T-helper 1 cell (primary cell): ENCODE results near the gene PADI6.
"Not testable (repeated sequence)": the region's sequence is repeated elsewhere in the genome, so short reads cannot be mapped to it uniquely, and the experiment has no call there.

ENCODE experiments used
- DNase-seq, 5 donors: peaks; one replicate each; pipeline ENCODE4 v3.0.0-alpha.2; 2012 to 2020
- total RNA-seq, 4 donors: gene quantifications; one replicate each; lab custom pipeline; 2026; lab: John Stamatoyannopoulos, UW

Gene PADI6
- 0 reads per million in 4 donors for total RNA-seq

DNA sequence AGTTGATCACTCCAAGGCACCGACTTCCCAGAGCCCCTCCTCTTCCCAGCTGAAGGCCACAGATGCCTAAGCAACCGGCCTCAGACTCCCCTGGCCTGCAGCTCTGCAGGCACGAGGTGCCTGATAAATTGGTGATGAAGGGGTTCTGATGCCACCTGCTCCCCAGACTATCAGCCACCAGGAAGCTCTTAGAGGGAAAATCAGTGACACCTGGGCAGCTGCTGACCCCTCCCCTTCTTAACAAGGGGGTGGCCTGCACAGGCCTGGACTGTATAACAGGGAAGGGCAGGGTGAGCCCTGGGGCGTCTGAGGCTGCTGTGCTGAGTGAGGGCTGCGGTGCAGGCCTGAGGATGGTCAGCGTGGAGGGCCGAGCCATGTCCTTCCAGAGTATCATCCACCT is at the start of gene PADI6:
TSS of gene PADI6 (plus strand) at position 301 of the 400 bp plus-strand sequence. CDS start at position 351, 50 bp downstream.
- no peak for DNase-seq

DNA sequence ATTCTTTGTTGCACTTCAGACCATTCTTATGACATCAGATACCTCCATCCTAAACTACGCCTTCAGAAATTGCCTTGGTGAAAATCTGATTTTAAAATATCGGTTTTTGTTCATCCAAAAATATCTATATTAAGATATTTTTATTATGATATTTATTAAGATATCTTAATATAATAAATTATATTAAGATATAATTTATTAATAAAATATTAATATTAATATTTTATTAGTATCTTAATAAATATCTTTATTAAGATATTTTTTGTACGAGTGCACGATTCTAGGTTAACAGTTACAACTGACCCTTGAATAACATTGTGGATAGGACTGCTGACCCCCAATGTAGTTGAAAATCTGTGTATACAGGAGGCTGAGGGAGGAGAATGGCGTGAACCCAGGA is 43.1 kb upstream of the PADI6 start:
- no peak for DNase-seq

DNA sequence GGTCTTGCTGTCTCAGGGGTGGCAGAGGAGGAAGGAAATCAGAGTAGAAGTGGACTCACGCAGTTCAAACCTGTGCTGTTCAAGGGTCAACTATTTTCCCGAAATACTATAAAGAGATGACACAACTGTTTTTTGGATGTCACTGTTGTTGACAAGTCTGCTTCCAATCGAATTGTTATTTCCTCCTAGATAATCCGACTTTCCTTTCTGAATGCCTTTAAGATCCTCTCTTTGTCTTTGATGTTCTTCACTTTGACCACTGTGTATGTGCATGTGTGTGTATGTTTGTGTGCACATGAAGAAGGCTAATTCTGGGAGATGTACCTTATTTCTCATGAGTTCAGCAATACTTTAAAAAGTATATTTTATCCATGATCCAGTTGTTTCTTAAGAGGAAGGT is 42.4 kb upstream of the PADI6 start:
- no peak for DNase-seq

DNA sequence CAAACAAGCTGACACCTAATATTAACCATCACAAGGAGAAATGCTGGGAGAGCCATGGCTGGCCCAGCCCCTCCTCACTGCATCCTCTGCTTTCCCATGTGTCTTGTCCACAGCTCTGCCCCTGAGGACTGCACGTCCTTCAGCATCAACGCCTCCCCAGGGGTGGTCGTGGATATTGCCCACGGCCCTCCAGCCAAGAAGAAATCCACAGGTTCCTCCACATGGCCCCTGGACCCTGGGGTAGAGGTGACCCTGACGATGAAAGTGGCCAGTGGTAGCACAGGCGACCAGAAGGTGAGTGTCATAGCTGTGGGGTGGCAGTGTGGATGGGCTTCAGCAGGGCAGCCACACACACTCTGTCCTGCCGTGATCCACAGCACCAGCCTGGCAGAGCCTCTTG is 41.1 kb upstream of the PADI6 start:
- DNase-seq: no peak

DNA sequence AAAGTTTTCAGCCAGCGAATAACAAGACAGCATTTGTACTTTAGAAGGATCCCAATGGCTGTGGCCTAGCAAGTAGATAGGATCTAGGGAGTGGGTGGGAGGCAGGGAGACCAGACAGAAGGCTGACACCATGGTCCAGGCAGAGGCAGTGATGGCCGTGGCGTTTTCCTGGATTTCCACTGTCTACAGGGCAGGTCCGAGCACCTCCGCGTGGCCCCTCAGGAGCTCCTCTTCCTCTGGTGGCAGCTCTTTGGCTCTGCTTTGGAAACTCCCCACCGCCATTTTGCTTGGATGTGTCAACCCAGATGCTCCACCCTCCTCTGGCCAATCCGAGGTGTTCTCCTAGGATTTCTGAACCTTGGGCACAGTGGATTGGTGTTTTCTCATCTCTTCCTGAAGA is 38.9 kb upstream of the PADI6 start:
- DNase-seq: no peak

DNA sequence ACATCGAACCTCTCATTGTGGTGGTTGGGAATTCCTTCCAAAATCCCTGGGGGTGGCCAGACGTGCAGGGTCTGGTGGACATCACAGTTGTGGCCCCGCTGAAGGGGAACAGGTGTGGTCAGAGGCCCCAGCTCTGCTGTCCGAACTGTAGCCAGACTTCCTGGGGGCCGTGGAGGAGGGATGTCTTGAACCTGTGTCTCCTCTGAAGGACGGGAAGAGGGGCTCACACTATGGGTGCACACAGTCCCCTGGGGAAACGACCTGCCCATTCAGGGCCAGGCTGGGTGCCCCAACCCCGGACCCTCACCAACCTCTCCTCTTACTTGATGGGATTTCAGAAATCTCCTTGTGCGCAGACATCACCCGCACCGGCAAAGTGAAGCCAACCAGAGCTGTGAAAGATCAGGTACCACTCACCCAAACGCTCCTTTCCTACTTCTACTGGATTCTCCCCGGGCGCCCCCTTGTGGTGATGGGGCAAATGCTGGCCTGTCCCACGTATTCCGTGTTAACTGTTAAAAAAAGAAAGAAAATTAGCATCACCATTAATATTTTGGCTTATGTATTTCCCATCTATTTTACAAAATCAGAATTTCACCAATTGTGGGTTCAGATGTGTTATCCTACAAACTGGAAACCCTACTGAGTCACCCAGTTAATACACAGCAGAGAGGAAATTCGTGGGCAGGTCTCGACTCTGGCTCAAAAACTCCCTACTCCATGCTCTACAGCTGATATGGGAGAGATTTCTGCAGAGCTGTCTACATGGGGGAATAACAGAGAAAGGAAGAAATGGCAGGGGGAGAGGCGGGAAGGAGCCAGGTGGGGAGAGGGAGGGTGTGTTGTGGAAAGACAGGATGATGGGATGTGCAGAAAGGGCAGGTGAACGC is 35.9 kb upstream of the PADI6 start:
- peak in 4 of 5 donors; percentile 24 to 50 (median 32) for DNase-seq

DNA sequence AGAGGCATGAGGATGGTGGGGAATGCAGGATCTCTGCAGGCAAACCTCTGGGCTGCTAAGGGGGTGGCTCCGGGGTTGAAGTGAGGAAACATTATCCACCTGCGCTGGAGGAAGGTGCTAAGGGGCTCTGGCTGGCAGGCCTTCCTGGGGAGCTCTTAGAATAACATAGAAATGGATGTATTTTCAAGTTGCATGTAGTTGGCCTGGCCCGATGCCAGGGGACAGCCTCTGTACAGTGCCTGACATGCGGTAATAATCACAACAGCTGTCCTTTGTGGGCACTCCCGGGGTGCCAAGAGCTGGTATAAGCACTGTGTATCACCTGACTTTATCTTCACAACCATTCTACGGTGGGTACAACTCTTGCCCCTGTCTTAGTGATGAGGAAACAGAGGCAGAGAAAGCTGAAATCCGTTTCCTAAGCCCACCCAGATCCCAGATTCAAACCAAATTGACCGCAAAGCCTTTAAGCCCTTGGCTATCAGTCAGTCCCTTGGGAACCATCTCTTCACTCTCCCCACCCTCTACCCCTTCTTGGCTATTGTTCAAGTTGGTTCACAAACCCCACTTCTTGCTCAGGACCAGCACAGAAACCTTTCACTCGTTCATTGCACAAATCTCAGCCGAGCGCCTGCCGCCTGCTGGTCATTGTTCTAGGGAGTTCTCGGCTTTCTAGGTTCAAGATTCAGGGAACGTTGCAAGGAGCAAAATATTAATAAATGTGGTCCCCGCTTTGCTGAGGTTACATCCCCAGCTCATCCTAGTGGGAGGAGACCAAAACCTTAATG is 33.1 kb upstream of the PADI6 start:
- DNase-seq: no peak

DNA sequence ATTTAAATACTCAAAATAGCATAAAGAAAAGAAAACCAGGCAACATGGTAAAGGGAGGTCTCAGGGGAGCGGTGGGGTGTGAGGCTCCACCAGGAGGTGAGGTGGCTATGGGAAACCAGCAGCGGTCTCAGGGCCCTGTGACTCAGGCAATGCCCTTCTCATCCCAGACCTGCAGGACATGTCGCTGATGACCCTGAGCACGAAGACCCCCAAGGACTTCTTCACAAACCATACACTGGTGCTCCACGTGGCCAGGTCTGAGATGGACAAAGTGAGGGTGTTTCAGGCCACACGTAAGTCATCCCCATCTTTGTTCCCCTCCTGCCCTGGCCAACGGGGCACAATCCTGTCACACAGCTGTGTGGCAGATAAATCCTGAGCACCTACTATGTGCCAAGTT is 32.5 kb upstream of the PADI6 start:
- no peak for DNase-seq

DNA sequence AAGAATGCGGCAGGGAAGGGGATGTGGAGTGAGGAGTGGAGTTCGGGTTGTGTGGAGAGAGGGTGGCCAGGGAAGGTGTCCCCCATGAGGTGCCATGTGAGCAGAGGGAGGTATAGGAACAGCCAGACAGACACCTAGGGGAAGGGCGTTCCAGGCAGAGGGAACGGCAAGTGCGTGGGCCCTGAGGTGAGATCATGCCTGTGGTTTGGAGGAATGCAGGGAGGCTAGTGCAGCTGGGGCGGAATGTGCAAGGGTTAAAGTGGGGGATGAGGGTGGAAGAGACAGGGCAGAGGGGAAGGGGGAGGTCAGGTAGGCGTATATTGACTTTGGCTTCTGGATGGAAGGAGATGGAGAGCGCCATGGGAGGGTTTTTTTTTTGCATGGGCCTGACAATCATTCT is 31.6 kb upstream of the PADI6 start:
- no peak for DNase-seq

DNA sequence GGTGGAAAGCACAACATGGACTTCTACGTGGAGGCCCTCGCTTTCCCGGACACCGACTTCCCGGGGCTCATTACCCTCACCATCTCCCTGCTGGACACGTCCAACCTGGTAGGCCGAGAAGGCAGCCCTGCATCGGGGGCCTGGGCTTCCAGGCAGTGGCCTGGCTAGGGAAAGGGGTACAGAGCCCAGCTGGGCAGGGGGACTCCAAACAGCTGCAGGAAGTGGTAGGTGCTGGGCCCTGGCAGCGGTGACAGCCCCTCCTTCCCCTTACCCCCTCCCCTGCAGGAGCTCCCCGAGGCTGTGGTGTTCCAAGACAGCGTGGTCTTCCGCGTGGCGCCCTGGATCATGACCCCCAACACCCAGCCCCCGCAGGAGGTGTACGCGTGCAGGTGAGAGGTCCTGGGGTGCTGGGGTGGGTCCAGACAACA is 30.0 kb upstream of the PADI6 start:
- DNase-seq: no peak

DNA sequence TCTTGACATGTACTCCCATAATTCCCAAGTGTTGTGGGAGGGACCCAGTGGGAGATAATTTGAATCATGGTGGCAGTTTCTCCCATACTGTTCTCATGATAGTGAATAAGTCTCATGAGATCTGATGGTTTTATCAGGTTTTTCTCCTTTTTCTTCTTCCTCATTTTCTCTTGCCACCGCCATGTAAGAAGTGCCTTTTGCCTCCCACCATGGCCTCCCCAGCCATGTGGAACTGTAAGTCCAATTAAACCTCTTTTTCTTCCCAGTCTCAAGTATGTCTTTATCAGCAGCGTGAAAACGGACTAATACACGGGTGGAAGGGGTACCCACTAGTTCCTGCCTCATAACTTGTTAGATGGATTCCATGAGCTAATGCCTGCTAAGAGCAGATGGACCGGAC is 26.5 kb upstream of the PADI6 start:
- not testable (repeated sequence) for DNase-seq

DNA sequence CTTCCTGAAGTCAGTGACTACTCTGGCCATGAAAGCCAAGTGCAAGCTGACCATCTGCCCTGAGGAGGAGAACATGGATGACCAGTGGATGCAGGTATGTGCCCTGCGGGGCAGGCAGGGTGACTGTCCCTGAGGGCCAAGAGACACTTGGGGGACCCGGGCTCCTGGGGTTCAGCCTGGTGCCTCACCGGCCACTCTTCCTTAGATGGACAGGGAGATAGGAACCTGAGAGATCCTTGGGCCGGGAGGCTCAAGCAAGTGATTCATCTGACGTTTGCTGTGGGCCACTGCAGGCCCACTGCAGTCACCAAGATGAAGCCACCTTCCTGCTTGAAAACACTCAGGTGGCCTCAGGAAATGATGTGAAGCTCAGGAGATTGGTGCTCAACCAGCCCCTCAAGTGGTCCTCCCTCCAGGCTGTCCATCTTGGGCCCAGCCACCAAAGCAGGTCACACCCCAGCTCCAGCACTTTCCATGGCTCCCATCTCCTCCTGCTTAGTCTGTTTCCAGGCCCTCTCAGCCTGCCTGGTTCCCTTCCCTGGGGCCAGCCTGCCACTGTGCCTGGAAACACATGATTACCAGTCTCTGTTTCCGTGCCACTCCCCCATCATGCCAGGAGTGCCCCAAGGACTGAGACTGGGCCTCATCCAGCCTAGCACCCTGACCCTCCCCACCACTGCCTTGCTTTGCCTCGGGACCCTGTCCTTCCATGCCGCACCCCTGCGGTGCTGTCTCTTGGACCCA is 25.8 kb upstream of the PADI6 start:
- DNase-seq: no peak

DNA sequence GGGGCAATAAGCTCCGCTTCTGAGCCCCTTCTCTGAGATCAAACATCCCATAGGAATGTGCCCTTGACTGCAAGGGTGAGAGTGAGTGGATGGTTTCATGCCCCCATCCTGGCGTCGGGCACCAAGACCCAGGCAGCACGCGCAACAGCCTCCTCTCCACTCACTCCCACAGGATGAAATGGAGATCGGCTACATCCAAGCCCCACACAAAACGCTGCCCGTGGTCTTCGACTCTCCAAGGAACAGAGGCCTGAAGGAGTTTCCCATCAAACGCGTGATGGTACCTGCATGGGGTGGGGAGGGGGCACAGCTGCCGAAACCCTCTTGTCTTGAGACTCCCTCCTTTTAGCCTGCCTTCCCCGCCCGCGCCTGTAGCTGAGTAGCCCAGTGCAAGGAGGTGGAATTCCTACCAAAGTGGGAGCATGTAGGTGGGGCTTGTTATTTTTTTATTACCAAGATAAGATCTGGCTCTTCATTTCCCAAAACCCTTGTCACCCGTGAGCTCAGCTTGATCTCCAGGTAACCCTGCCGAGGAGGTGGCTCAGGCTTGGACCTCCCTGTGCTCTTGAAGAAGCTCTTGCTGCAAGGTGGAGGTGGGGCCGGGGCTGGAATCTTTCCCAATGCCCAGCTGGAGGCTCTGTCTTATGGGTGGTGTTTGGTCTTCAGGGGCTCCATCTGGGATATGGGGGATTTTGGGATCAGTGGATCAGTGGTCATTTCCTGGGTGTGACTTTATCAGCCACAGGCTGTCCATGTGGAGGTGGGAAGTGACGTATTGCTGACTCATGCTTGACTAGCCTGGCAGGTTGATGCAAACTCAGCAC is 24.0 kb upstream of the PADI6 start:
- DNase-seq: no peak

DNA sequence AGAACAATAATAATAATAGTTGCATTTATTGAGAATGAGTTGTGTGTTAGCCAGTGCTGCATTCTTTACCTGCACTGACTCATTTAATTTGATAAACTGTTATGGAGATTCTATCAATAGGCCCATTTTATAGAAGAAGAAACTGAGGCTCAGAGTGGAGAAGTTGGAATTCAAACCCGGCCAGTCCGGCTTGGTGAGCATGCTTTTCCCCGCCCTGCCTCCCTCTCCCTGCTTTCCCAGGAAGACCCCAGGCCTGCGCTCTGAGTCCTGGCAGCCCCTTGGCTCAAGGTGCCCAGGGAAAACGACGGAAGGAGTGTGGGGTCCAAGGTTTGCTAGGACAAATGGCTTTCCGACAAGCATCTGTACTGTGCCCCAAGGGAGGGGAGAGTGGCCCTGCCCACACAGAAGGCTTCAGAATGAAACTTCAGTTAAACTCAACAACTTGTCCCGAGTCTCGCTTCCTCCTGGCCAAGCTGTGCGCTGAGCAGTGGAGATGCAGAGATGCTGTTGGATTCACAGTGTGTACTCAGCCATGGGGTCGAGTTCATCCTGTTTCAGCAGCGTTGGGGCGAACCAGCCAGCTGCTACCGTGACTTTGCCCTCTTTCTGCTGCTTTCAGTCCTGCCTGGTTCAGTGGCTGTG is 23.3 kb upstream of the PADI6 start:
- no peak for DNase-seq

DNA sequence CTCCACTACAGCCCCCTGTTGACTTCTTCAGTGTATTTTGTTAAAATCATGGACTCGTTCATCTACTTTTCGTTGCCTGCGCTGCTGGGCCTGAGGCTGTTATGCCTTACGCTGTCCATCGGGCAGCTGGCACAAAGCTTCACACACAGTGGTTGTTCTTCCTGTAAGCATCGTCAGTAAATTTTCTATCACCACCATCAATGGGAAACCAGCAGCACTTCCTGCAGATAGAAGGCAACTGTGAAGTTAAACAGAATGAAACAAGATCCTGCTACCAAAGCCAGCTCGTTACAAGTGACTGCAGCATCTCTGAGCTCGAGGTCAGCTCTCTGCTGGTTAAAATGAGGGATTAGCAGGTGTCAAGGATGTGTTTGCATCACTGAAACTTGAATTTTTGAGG is 21.9 kb upstream of the PADI6 start:
- DNase-seq: no peak

DNA sequence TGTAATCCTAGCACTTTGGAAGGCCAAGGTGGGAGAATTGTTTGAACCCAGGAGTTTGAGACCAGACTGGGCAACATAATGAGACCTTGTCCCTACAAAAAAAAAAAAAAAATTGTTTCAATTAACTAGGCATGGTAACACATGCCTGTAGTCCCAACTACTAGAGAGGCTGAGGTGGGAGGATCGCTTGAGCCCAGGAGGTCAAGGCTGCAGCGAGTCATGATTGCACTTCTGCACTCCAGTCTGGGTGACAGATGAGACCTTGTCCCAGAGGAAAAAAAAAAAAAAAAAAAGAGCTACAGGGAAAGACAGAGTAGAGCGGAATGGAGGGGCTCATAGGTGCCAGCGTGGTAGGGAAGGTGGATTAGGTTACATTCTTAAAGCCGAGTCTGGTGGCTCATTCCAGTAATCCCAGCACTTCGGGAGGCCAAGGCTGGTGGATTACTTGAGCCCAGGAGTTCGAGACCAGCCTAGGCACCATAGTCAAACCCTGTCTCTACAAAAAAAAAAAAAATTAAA is 21.0 kb upstream of the PADI6 start:
- no peak for DNase-seq

DNA sequence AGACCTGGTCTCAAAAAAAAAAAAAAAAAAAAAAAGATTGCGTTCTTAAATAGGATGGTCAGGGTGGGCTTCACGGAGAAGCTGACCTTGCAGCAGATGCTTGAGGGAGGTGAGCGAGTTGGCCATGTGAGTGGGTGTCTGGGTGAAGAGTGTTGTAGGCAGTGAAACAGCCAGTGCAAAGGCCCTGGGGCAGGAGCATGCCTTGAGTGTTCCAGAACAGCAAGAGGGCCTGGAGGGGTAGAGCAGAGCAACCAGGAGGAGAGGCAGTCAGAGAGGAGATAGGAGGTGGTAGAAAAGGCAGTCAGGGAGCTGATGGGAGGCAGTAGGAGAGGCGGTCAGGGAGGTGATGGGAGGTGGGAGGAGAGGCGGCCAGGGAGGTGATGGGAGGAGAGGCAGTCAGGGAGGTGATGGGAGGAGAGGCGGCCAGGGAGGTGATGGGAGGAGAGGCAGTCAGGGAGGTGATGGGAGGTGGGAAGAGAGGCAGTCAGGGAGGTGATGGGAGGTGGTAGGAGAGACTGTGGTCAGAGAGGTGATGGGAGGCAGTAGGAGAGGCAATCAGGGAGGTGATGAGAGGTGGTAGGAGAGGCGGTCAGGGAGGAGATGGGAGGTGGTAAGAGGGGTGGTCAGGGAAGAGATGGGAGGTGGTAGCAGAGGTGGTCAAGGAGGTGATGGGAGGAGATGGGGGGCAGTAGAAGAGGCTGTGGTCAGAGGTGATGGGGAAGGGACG is 20.2 kb upstream of the PADI6 start:
- DNase-seq: no peak

DNA sequence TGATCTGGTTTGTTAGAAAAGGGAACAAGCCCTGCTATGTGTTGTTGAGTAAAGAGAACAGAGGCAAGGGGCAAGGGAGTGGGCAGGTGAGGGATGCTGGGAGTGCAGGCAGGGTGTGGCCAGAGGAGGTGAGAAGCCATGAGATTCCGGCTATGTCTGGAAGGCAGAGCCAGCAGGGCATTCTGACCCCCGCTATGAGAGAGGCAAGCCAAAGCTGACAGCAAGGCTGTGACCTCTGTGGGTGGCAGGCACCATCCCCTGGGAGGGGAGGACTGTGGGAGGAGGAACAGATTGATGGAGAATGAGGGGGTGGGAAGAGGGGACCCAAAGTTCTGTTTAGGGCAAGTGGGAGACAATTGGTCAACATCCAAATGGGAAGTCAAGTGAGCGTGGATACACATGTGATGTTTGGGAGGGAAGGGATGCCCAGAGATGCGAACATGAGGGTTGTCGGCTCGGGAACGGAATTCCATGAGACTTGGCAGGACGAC is 19.5 kb upstream of the PADI6 start:
- no peak for DNase-seq

DNA sequence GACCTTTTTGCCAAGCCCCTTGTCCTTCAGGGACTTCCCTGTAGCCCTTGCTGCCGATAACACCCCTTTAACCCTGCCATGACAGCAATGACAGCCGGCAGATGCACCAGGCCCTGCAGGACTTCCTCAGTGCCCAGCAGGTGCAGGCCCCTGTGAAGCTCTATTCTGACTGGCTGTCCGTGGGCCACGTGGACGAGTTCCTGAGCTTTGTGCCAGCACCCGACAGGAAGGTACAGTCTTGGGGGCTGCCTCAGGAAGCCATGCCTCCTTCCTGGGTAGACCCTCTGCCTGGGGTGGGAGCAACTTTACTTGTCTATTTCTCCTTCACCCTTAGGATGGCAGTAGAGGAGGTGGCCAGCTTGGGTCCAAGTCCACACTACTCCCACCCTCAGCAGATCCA is 16.1 kb upstream of the PADI6 start:
- no peak for DNase-seq

DNA sequence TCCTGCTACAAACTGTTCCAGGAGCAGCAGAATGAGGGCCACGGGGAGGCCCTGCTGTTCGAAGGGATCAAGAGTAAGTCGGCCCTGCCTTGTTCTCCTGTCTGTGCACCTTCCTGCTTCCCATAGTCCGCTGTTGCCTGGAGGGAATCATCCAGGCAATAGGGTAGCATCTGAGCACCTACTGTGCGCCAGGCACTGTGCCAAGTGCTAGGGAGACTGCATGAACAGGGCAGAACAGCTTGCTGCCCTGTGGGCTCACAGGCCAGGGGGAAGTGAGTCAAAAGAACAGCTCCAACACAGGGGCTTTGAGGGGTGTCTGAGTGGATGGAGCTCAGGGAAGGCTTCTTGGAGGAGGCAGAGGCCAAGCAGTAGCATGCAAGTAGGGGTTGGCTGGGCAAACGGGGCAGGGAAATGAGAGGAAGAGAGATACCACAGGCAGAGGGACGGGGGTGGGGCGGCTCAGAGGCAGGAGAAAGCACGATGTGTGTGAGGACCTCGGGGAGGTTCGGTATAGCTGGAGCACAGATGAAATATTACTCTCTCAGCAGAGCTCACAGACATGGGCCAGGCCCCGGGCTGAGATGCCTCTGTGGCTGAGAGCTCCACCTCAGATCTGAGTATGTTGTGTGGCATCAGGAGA is 15.5 kb upstream of the PADI6 start:
- DNase-seq: no peak
